Ascending aorta (tissue), 2 donors: Measurements from ENCODE around the gene SLC22A4. TPM values are rescaled to one million over a fixed set of nuclear protein-coding genes. Genes with fewer than 3 reads are reported as not detected.

Experiments
- DNase-seq, 2 donors: peaks; one replicate each; pipeline ENCODE4 v3.0.0-alpha.2; 2019; ENCODE audit warnings: low spot score in 2 of 2
- H3K27ac ChIP-seq, 2 donors: fragments of 200-600 bp; sonication (generic); one replicate each; pipeline ENCODE4 v1.5.1; 2016 to 2017; ENCODE audit warnings: mild to moderate bottlenecking in 1 of 2
- H3K27me3 ChIP-seq: fragments of 200-600 bp; sonication (generic); one replicate; pipeline ENCODE4 v1.5.1; 2017
- H3K36me3 ChIP-seq, 2 donors: fragments of 200-600 bp; sonication (generic); one replicate each; pipeline ENCODE4 v1.5.1; 2016
- H3K4me1 ChIP-seq, 2 donors: fragments of 200-600 bp; sonication (generic); one replicate each; pipeline ENCODE4 v1.5.1; 2016 to 2017; ENCODE audit warnings: mild to moderate bottlenecking in 1 of 2
- H3K4me3 ChIP-seq, 2 donors: fragments of 200-600 bp; sonication (generic); one replicate each; pipeline ENCODE4 v1.5.1; 2016 to 2017; ENCODE audit warnings: mild to moderate bottlenecking in 1 of 2
- H3K9me3 ChIP-seq, 2 donors: fragments of 200-600 bp; sonication (generic); one replicate each; pipeline ENCODE4 v1.5.1; 2016
- CTCF ChIP-seq, 3 experiments: fragments of 200-600 bp in 2 of 3; fragments of 450-650 bp in 1 of 3; sonication (generic) in 2 of 3; IDR thresholded peaks; one replicate each; pipeline ENCODE4 v1.5.1; 2016 to 2019; ENCODE audit warnings: antibody characterized with exemption in 3 of 3, mild to moderate bottlenecking in 1 of 3, moderate library complexity in 1 of 3
- intact Hi-C: fragments of 100-400 bp; cut with DNase I; formaldehyde crosslinking; loops from one replicate; pipeline ENCODE4 v1.15.1; 2023
- total RNA-seq: library from RNA; depleted of rRNA; stranded (reverse); fragments of >200 nt; gene quantifications from one replicate; pipeline ENCODE4 v1.1.0, GENCODE V29; 2016

Gene SLC22A4
- total RNA-seq, 1 donor from 2014 or later: 18.1 TPM

GRCh38 chr5:132313366-132313765 lies 19.2 kb downstream of the SLC22A4 start:
- intact Hi-C loops: no loop called here
- DNase-seq: no peak
- Histone ChIP-seq H3K27ac (no peak overlapping the region), H3K4me1 (peaks cover 0 to 7% of the 10 kb centered on the region in 2 donors), H3K4me3 (no peak overlapping the region), H3K9me3 (no peaks in the 10 kb centered on the region), H3K27me3 (no peaks in the 10 kb centered on the region), H3K36me3 (no peaks in the 10 kb centered on the region)
- TF ChIP-seq CTCF (IDR thresholded peaks at IDR 0.05): no peak

GRCh38 chr5:132313961-132314432 lies 19.8 kb downstream of the SLC22A4 start:
- H3K27me3 ChIP-seq: no peaks in the 10 kb centered on the region
- no peak for TF ChIP-seq CTCF (IDR thresholded peaks at IDR 0.05)
- no peak overlapping the region for H3K4me3 ChIP-seq
- intact Hi-C loops: no loop called here
- H3K27ac ChIP-seq: no peak overlapping the region
- no peaks in the 10 kb centered on the region for H3K9me3 ChIP-seq
- no peak for DNase-seq
- H3K36me3 ChIP-seq: no peaks in the 10 kb centered on the region
- H3K4me1 ChIP-seq: peaks cover 0 to 7% of the 10 kb centered on the region in 2 donors

- intact Hi-C loops: no loop called here
- Histone ChIP-seq H3K27ac (no peak overlapping the region), H3K27me3 (no peaks in the 10 kb centered on the region), H3K9me3 (no peaks in the 10 kb centered on the region), H3K4me3 (no peak overlapping the region), H3K36me3 (no peaks in the 10 kb centered on the region), H3K4me1 (peaks cover 0 to 2% of the 10 kb centered on the region in 2 donors)
- TF ChIP-seq CTCF (IDR thresholded peaks at IDR 0.05): no peak
- no peak for DNase-seq
Measured at GRCh38 chr5:132315529-132316067, 21.4 kb downstream of the SLC22A4 start.

- intact Hi-C loops: no loop called here
- H3K4me1 ChIP-seq: no peaks in the 10 kb centered on the region
- DNase-seq: no peak
- H3K4me3 ChIP-seq: no peak overlapping the region
- no peak overlapping the region for H3K27ac ChIP-seq
- no peaks in the 10 kb centered on the region for H3K27me3 ChIP-seq
- H3K36me3 ChIP-seq: no peaks in the 10 kb centered on the region
- TF ChIP-seq CTCF (IDR thresholded peaks at IDR 0.05): no peak
- no peaks in the 10 kb centered on the region for H3K9me3 ChIP-seq
Measured at GRCh38 chr5:132319975-132320374, 25.8 kb downstream of the SLC22A4 start.

DNA sequence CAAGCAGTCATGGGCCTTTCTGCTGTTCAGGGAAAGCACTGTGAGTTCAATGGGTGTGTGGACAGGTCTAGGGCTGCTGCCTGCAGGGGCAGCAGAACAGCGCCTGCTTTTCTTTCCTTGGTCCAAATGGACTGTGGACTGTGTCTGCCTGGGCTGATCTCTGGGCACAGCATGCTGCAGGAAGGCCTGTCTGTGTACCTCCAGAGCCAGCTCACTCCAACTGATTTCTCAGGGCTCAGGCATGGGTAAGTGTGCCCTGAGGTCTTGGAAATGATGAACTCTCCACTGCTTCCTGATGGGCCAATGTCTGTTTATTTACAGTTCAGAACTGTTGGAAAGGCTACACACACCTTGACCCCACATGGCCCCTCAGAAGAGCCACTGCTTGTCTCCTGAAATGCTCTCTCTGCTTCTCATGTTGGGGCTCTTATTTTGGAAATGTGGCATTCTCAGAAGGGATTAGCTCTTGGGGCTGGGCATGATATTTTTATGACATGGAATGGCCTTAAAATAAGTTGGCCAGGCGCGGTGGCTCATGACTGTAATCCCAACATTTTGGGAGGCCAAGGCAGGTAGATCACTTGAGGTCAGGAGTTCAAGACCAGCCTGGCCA lies 27.0 kb downstream of the SLC22A4 start:
- intact Hi-C loops: no loop called here
- Histone ChIP-seq H3K27ac (no peak overlapping the region), H3K4me3 (no peak overlapping the region), H3K36me3 (no peaks in the 10 kb centered on the region), H3K4me1 (no peaks in the 10 kb centered on the region), H3K27me3 (no peaks in the 10 kb centered on the region), H3K9me3 (no peaks in the 10 kb centered on the region)
- DNase-seq: no peak
- TF ChIP-seq CTCF (IDR thresholded peaks at IDR 0.05): no peak
